ENCODE data around the gene HMGA1.

Gene HMGA1

GRCh38 chr6:34285448-34286164 is 48.9 kb downstream of the HMGA1 start:
- no peaks in the 10 kb centered on the region for H3K79me1 ChIP-seq (ENCODE audit: low read length)
- H3K4ac ChIP-seq (ENCODE audit: low read depth, low read length), result no peak overlapping the region
- WGBS (ENCODE audit: extremely low coverage, insufficient coverage, insufficient read length), result no CpG with 5 or more reads among the region's 4 CpGs
- no peaks in the 10 kb centered on the region for H3K9me3 ChIP-seq (ENCODE audit: insufficient read depth, low read depth, low read length)
- H3K27ac ChIP-seq (ENCODE audit: low read depth, low read length), result no peak overlapping the region
- H2AK5ac ChIP-seq (ENCODE audit: low read length), result no peak overlapping the region
- H3K4me3 ChIP-seq (ENCODE audit: low read depth, low read length), result no peak overlapping the region
- H4K12ac ChIP-seq (ENCODE audit: low read depth, low read length), result no peak overlapping the region
- H2BK12ac ChIP-seq (ENCODE audit: low read length), result no peak overlapping the region
- no peaks in the 10 kb centered on the region for H3K27me3 ChIP-seq (ENCODE audit: insufficient read depth, low read length)
- no peaks in the 10 kb centered on the region for H3K4me1 ChIP-seq (ENCODE audit: control insufficient read depth in 1 of 2, insufficient read depth in 2 of 2, low read length in 2 of 2)
- no peak for DNase-seq
- no peak overlapping the region for H2BK5ac ChIP-seq (ENCODE audit: low read depth, low read length, poor library complexity)
- no peak overlapping the region for H3K14ac ChIP-seq (ENCODE audit: low read length)
- H2BK120ac ChIP-seq (ENCODE audit: insufficient read depth, low read length, poor library complexity), result no peak overlapping the region
- peaks cover 0 to 1% of the 10 kb centered on the region in 2 experiments for H3K36me3 ChIP-seq (ENCODE audit: control insufficient read depth in 1 of 2, insufficient read depth in 2 of 2, low read length in 2 of 2)
- H3K23ac ChIP-seq (ENCODE audit: low read length), result no peak overlapping the region
- H4K8ac ChIP-seq (ENCODE audit: low read depth, low read length), result no peak overlapping the region
- no peak overlapping the region for H3K9ac ChIP-seq (ENCODE audit: low read length)
- no peaks in the 10 kb centered on the region for H3K79me2 ChIP-seq (ENCODE audit: control insufficient read depth, insufficient read depth, low read length, poor library complexity)
- no peak overlapping the region for H3K4me2 ChIP-seq (ENCODE audit: low read length)
- H3K18ac ChIP-seq (ENCODE audit: low read length), result no peak overlapping the region
- no peak overlapping the region for H4K91ac ChIP-seq (ENCODE audit: low read depth, low read length)
- no peak overlapping the region for H2AFZ ChIP-seq (ENCODE audit: insufficient read depth, low read length, poor library complexity)

GRCh38 chr6:34288581-34288980 is 51.9 kb downstream of the HMGA1 start:
- Histone ChIP-seq H2AFZ (ENCODE audit: insufficient read depth, low read length, poor library complexity) (no peak overlapping the region), H3K4ac (ENCODE audit: low read depth, low read length) (no peak overlapping the region), H3K79me1 (ENCODE audit: low read length) (no peaks in the 10 kb centered on the region), H3K4me3 (ENCODE audit: low read depth, low read length) (no peak overlapping the region), H2AK5ac (ENCODE audit: low read length) (no peak overlapping the region), H3K36me3 (ENCODE audit: control insufficient read depth in 1 of 2, insufficient read depth in 2 of 2, low read length in 2 of 2) (peaks cover 5 to 7% of the 10 kb centered on the region in 2 experiments), H3K79me2 (ENCODE audit: control insufficient read depth, insufficient read depth, low read length, poor library complexity) (no peaks in the 10 kb centered on the region), H3K23ac (ENCODE audit: low read length) (no peak overlapping the region), H3K4me2 (ENCODE audit: low read length) (no peak overlapping the region), H3K27me3 (ENCODE audit: insufficient read depth, low read length) (no peaks in the 10 kb centered on the region), H4K12ac (ENCODE audit: low read depth, low read length) (no peak overlapping the region), H2BK120ac (ENCODE audit: insufficient read depth, low read length, poor library complexity) (no peak overlapping the region), H2BK5ac (ENCODE audit: low read depth, low read length, poor library complexity) (no peak overlapping the region), H4K8ac (ENCODE audit: low read depth, low read length) (no peak overlapping the region), H3K18ac (ENCODE audit: low read length) (no peak overlapping the region), H4K91ac (ENCODE audit: low read depth, low read length) (no peak overlapping the region), H3K9me3 (ENCODE audit: insufficient read depth, low read depth, low read length) (no peaks in the 10 kb centered on the region), H3K9ac (ENCODE audit: low read length) (no peak overlapping the region), H2BK12ac (ENCODE audit: low read length) (no peak overlapping the region), H3K27ac (ENCODE audit: low read depth, low read length) (no peak overlapping the region), H3K14ac (ENCODE audit: low read length) (no peak overlapping the region), H3K4me1 (ENCODE audit: control insufficient read depth in 1 of 2, insufficient read depth in 2 of 2, low read length in 2 of 2) (no peaks in the 10 kb centered on the region)
- WGBS (ENCODE audit: extremely low coverage, insufficient coverage, insufficient read length), result no CpG with 5 or more reads among the region's 5 CpGs
- DNase-seq, result no peak

GRCh38 chr6:34289137-34289536 is 52.5 kb downstream of the HMGA1 start:
- Histone ChIP-seq H3K18ac (ENCODE audit: low read length) (no peak overlapping the region), H3K36me3 (ENCODE audit: control insufficient read depth in 1 of 2, insufficient read depth in 2 of 2, low read length in 2 of 2) (peaks cover 7 to 8% of the 10 kb centered on the region in 2 experiments), H3K4me3 (ENCODE audit: low read depth, low read length) (no peak overlapping the region), H4K91ac (ENCODE audit: low read depth, low read length) (no peak overlapping the region), H2AK5ac (ENCODE audit: low read length) (no peak overlapping the region), H3K9ac (ENCODE audit: low read length) (no peak overlapping the region), H3K79me1 (ENCODE audit: low read length) (no peaks in the 10 kb centered on the region), H2BK12ac (ENCODE audit: low read length) (no peak overlapping the region), H3K23ac (ENCODE audit: low read length) (no peak overlapping the region), H3K14ac (ENCODE audit: low read length) (no peak overlapping the region), H3K4ac (ENCODE audit: low read depth, low read length) (no peak overlapping the region), H3K4me1 (ENCODE audit: control insufficient read depth in 1 of 2, insufficient read depth in 2 of 2, low read length in 2 of 2) (no peaks in the 10 kb centered on the region), H3K4me2 (ENCODE audit: low read length) (no peak overlapping the region), H4K8ac (ENCODE audit: low read depth, low read length) (no peak overlapping the region), H4K12ac (ENCODE audit: low read depth, low read length) (no peak overlapping the region), H3K27ac (ENCODE audit: low read depth, low read length) (no peak overlapping the region), H2AFZ (ENCODE audit: insufficient read depth, low read length, poor library complexity) (no peak overlapping the region), H3K79me2 (ENCODE audit: control insufficient read depth, insufficient read depth, low read length, poor library complexity) (no peaks in the 10 kb centered on the region), H3K9me3 (ENCODE audit: insufficient read depth, low read depth, low read length) (no peaks in the 10 kb centered on the region), H2BK5ac (ENCODE audit: low read depth, low read length, poor library complexity) (no peak overlapping the region), H3K27me3 (ENCODE audit: insufficient read depth, low read length) (no peaks in the 10 kb centered on the region), H2BK120ac (ENCODE audit: insufficient read depth, low read length, poor library complexity) (no peak overlapping the region)
- no CpG with 5 or more reads among the region's 11 CpGs for WGBS (ENCODE audit: extremely low coverage, insufficient coverage, insufficient read length)
- no peak for DNase-seq

GRCh38 chr6:34292954-34293353 is 56.3 kb downstream of the HMGA1 start:
- no peak overlapping the region for H3K23ac ChIP-seq (ENCODE audit: low read length)
- DNase-seq, result no peak
- no CpG with 5 or more reads among the region's 3 CpGs for WGBS (ENCODE audit: extremely low coverage, insufficient coverage, insufficient read length)
- no peaks in the 10 kb centered on the region for H3K79me1 ChIP-seq (ENCODE audit: low read length)
- H3K18ac ChIP-seq (ENCODE audit: low read length), result no peak overlapping the region
- H4K12ac ChIP-seq (ENCODE audit: low read depth, low read length), result no peak overlapping the region
- H3K4me2 ChIP-seq (ENCODE audit: low read length), result no peak overlapping the region
- no peak overlapping the region for H3K4me3 ChIP-seq (ENCODE audit: low read depth, low read length)
- no peak overlapping the region for H2BK12ac ChIP-seq (ENCODE audit: low read length)
- no peak overlapping the region for H3K14ac ChIP-seq (ENCODE audit: low read length)
- H4K8ac ChIP-seq (ENCODE audit: low read depth, low read length), result no peak overlapping the region
- H2BK5ac ChIP-seq (ENCODE audit: low read depth, low read length, poor library complexity), result no peak overlapping the region
- no peak overlapping the region for H3K9ac ChIP-seq (ENCODE audit: low read length)
- no peaks in the 10 kb centered on the region for H3K9me3 ChIP-seq (ENCODE audit: insufficient read depth, low read depth, low read length)
- no peak overlapping the region for H3K27ac ChIP-seq (ENCODE audit: low read depth, low read length)
- H3K4me1 ChIP-seq (ENCODE audit: control insufficient read depth in 1 of 2, insufficient read depth in 2 of 2, low read length in 2 of 2), result no peaks in the 10 kb centered on the region
- H3K36me3 ChIP-seq (ENCODE audit: control insufficient read depth in 1 of 2, insufficient read depth in 2 of 2, low read length in 2 of 2), result peaks cover 7 to 8% of the 10 kb centered on the region in 2 experiments
- no peak overlapping the region for H3K4ac ChIP-seq (ENCODE audit: low read depth, low read length)
- no peak overlapping the region for H2BK120ac ChIP-seq (ENCODE audit: insufficient read depth, low read length, poor library complexity)
- no peak overlapping the region for H2AK5ac ChIP-seq (ENCODE audit: low read length)
- no peak overlapping the region for H4K91ac ChIP-seq (ENCODE audit: low read depth, low read length)
- H3K79me2 ChIP-seq (ENCODE audit: control insufficient read depth, insufficient read depth, low read length, poor library complexity), result peaks cover 2% of the 10 kb centered on the region
- H2AFZ ChIP-seq (ENCODE audit: insufficient read depth, low read length, poor library complexity), result no peak overlapping the region
- H3K27me3 ChIP-seq (ENCODE audit: insufficient read depth, low read length), result no peaks in the 10 kb centered on the region
